Smooth muscle cell of bladder (primary cell): Measurements from ENCODE around the gene CDH9. TPM values are rescaled to one million over a fixed set of nuclear protein-coding genes. Genes with fewer than 3 reads are reported as not detected.

Experiments
- total RNA-seq: library from RNA; depleted of rRNA; stranded (reverse); fragments of >200 nt; gene quantifications from 2 replicates; pipeline ENCODE4 v1.2.3, GENCODE V29; 2014

CDH9 gene, protein sequence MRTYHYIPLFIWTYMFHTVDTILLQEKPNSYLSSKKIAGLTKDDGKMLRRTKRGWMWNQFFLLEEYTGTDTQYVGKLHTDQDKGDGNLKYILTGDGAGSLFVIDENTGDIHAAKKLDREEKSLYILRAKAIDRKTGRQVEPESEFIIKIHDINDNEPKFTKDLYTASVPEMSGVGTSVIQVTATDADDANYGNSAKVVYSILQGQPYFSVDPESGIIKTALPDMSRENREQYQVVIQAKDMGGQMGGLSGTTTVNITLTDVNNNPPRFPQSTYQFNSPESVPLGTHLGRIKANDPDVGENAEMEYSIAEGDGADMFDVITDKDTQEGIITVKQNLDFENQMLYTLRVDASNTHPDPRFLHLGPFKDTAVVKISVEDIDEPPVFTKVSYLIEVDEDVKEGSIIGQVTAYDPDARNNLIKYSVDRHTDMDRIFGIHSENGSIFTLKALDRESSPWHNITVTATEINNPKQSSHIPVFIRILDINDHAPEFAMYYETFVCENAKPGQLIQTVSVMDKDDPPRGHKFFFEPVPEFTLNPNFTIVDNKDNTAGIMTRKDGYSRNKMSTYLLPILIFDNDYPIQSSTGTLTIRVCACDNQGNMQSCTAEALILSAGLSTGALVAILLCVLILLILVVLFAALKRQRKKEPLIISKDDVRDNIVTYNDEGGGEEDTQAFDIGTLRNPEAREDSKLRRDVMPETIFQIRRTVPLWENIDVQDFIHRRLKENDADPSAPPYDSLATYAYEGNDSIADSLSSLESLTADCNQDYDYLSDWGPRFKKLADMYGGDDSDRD
- 0.18 TPM in 1 of 2 replicates, not detected in the other for total RNA-seq

DNA sequence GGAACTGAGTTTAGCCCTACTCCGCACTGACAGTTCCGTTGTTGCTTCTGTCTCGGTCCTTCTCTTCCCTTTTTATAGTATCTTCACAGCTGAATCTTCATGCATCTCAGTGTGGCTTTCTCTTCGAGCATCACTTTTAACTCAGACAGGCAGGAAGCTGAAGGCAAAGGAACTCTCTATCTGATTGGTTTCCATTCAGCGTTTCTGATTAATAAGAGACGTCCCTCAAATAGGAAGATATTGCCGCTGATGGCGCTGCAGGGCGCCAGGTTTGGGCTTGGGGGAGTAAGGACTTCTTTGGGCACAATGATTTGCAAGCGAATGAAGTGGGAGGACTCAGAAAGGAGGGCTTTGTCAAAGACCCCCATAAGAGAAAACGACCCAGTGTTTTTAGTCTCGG, at the start of gene CDH9:
TSS of gene CDH9 (minus strand) at position 111 of the 400 bp plus-strand sequence. CDS start 50,253 bp downstream, outside the sequence.

